ENCODE results near the gene AUTS2.

- no peak for TF ChIP-seq CTCF (IDR thresholded peaks at IDR 0.05; ENCODE audit: insufficient read depth, low read length, poor library complexity, severe bottlenecking)
- TF ChIP-seq EZH2phosphoT487 (conservative IDR thresholded peaks at IDR 0.05; ENCODE audit: low read length), result no peak
Measured at GRCh38 chr7:69651101-69651590, 52.9 kb downstream of the AUTS2 start.

Measured in SU-DHL-6 (cell line).